ENCODE measurements around the gene HELZ.
"Not testable (repeated sequence)": the region's sequence is repeated elsewhere in the genome, so short reads cannot be mapped to it uniquely, and the experiment has no call there.

The HELZ gene

GRCh38 chr17:67266496-67266895, 21.5 kb upstream of the HELZ start:
- DNase-seq, result no peak

GRCh38 chr17:67265436-67266019, 20.5 kb upstream of the HELZ start:
- no peak for DNase-seq

DNA sequence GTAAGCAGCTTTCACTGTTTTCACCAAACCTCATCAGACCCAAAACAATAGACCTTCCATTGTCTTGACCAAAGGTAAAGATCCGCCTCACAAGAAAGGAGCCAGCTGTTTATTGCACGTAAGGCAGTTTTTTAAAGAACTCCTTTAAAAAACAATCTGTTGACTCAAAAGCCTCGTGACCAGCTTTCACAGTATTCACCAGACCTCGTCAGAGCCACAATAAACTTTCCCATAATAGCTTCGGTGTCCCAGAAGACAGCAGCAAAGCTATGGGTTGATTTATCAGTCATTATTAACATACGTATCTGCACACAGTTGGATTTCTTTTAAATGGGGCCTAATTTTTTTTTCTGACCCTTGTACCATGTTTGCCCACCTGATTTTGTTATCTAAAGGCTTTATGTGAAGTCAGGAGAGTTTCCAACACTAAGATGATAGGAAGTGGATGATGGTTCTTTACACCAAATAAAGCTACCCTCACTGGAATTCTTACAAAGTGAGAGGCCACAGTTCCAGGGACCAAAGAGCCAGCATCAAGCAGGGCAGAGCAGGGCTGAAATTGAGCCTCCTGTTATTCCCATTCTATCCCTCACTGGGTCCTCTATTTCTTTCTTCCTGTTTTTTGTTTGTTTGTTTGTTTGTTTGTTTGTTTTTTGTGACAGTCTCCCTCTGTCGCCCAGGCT, 17.6 kb upstream of the HELZ start:
- no peak for DNase-seq

- DNase-seq, result no peak
Observed at GRCh38 chr17:67260170-67260987, 15.4 kb upstream of the HELZ start.

- no peak for DNase-seq
Observed at GRCh38 chr17:67258821-67259468, 13.9 kb upstream of the HELZ start.

DNA sequence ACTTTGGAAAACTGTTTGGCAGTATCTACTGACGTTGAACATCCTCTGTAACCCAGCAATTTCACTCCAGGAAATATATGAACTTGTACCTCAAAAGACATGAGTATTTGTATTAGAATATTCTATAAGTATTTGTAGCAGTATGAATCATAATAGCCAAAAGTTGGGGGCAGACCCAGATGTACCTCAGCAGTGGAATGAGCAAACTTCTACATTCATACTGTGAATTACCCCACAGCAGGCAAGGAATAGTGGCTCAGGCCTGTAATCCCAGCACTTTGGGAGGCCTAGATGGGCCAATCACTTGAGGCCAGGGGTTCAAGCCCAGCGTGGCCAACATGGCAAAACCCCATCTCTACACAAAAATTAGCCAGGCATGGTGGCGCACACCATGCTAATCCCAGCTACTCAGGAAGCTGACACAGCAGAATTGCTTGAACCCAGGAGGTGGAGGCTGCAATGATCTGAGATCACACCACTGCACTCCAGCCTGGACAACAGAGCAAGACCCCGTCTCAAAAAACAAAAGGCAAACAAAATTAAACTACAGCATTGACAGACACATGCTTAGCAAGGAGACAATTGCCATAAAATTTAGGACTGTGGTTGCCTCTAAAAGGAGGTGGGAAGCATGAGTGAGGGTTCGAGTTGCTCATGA, 11.2 kb upstream of the HELZ start:
- no peak for DNase-seq

DNA sequence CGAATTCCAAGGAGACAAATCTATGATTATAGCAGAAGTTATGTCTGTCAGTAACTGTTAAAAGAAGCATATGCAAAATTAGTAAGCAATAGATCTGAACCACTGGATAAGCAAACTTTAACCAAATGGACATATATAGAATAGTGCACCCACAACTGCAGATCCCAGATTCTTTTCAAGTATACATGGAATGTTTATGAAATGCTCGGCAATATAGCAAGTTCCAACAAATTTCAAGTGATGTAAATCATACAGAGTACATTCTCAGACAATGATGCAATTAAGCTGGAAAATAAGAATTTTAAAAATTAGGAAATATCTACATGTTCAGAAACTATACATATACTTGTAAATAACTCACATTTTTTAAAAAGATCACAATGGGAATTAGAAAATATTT, 8.4 kb upstream of the HELZ start:
- DNase-seq, result no peak

DNA sequence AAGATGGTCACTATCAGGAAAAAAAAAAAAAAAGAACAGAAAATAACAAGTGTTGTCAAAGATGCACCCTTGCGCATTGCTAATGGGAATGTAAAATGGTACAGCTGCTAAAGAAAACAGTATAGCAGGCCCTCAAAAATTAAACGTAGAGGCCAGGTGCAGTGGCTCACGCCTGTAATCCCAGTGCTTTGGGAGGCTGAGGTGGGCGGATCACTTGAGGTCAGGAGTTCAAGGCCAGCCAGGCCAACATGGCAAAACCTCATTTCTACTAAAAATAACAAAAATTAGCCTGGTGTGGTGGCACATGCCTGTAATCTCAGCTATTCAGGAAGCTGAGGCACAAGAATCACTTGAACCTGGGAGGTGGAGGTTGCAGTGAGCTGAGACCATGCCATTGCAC, 6.6 kb upstream of the HELZ start:
- not testable (repeated sequence) for DNase-seq

DNA sequence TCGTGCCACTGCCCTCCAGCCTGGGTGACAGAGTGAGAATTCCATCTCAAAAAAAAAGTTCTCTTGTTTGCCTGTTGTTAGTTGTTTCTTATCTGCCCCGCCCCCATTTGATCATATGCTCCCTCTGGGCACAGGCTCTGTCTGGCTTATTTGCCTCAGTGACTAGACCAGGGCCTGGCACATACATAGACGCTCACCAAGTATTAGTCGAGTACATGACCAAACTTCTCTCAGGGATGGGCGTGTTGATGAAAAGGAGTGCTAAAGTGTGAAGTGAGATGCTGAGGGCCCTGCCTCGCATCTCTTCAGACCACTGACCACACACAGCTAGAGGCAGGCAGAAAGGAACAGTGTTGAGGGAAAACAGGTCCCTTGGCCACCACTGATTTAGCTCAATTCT, 3.3 kb upstream of the HELZ start:
- DNase-seq, result no peak

DNA sequence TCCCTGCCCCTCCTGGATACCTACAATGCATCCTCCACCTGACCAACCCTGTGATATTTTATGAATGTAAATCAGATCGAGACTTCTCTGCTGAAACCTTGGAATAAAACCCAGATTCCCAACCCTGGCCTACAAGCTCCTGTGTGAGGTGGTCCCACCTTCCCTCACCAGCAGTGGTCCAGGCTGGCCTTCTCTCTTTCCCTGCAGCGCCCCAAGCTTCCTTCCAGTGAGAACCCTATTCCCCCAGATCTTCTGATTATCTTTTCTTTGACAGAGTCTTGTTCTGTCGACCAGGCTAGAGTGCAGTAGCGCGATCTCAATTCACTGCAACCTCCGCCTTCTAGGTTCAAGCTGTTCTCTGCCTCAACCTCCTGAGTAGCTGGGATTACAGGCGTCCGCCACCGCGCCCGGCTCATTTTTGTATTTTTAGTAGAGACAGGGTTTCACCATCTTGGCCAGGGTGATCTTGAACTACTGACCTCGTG, 2.5 kb upstream of the HELZ start:
- no peak for DNase-seq

DNA sequence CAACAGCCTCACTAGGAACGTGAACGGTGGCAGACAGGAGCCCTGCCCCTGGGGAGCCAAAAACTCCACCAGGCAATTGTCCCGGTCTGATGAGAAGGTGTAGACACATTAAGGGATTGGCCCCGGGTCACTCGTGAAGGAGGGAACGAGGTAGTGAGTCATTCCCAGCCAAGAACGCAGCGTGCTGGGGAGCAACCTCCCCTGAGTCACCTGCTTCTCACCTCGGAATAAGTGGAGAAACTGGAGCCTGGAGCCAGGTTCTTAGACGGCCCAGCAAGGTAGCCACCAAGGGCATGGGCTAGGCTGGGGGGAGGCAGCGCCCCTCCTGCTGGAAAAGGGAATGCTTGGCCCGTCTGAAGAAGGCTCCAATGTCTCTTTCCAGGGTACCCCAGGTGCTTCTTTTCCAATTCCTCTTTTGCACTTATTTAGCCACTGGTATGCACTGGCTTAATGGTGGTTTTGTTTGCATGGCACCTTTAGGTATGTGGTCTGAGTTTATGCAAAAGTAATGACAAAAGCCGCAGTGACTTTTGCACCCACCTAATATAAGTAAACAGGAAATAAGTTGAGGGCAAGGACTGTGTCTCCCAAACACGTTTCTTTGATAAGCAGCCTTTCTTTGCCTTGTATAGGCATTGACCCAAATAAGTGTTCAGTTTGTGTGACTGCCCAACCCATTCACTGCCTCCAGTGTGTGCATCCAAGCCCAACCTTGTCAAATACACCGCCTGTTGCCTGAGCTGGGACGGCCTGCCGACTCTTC, 1.8 kb upstream of the HELZ start:
- no peak for DNase-seq

GRCh38 chr17:67246403-67246652, 1.3 kb upstream of the HELZ start:
- DNase-seq, result no peak

DNA sequence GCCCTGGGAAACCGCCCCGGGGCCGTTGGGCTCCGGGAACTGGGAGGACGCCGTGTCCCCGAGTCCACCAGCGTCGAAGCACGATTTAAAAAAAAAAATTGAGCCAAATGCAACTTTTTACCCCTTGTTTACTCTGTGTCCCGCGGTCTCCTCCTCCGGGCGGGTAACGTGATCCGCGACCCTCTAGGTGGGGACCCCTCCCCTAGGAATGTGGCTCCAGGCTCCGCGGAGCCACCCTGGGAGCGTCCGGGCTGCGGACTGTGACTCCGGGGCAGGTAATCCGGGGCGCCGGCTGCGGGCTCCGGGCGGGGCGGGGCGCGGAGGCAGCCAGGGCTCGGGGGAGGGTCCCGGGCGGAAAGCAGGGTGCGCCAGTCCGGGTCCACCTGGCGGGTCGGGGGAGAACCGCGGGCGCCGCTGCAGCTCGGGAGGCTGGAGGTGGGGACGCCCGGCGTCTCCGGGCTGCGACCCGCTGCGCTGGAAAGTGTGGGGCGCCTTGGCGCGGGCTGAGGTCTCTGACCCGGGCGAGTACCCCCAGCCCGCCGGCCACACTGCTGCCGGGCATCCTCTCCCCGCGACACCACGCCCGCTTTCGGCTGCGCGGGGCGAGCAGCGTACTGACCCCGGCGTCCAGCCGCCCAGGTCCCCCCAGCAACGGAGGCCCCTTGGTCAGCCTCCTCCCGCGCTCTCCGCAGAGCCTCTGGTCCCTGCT, 852 bp upstream of the HELZ start:
- no peak for DNase-seq

GRCh38 chr17:67244431-67245072, 444 bp downstream of the HELZ start:
- no peak for DNase-seq

DNA sequence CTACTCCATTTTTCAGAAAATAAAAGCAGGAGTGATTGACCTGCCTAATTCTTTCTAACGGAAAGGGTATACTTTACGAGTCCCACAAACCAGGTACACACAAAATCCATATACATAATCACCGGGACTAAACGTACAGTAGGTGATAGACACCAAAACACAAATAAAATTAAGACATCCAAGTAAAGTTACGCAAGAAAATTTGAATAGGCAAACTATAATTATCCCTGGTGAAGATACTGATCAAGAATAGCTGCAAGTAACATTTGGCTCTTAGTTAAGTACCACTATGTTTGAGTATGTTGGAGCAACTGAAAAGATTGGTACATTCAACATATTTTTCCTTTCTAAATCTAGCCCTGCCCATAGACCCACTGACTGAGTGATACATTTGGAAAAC, 1.7 kb downstream of the HELZ start:
- DNase-seq, result no peak

DNA sequence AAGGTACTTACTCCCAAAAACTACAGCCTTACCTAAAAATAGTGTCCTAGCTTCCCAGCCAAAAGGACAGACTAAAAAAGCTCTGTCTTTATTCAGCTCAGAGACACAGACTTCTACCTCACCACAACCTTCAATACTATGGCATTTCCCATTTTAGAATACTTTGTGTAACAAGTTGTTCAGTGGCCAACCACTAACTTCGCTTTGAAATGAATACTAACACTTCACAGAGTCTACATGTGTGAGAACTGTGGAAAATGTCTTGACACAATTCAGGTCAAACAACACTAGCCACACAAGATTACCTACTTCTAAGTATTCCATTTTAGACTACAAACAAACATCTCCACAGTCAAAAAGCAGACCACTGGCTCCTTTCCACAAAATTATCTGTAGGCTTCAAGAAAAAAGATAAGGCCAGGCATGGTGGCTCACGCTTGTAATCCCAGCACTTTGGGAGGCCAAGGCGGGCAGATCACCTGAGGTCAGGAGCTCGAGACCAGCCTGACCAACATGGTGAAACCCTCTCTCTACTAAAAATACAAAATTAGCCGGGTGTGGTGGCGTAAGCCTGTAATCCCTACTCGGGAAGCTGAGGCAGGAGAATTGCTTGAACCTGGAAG, 3.2 kb downstream of the HELZ start:
- DNase-seq, result no peak

DNA sequence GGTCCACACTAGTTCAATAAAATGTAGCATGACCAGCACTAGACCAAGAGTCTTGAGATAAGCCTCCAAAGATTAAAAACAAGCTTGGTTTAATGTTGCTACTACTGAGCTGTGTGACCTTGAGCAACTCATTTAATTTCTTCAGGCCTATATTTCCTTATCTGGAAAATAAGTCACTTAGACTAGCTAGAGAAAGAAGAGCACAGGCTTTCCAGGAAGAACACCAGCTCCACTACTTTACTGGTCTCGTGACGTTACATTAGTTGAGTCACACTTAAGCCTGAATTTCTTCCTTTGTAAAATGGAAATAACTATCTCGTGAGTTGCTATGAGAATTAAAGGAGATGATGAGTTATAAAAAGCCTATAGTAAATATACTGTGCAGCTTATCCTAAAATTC, 5.4 kb downstream of the HELZ start:
- no peak for DNase-seq

- no peak for DNase-seq
Observed at GRCh38 chr17:67238991-67239390, 6.0 kb downstream of the HELZ start.

GRCh38 chr17:67232441-67232840, 12.6 kb downstream of the HELZ start:
- DNase-seq, result no peak

DNA sequence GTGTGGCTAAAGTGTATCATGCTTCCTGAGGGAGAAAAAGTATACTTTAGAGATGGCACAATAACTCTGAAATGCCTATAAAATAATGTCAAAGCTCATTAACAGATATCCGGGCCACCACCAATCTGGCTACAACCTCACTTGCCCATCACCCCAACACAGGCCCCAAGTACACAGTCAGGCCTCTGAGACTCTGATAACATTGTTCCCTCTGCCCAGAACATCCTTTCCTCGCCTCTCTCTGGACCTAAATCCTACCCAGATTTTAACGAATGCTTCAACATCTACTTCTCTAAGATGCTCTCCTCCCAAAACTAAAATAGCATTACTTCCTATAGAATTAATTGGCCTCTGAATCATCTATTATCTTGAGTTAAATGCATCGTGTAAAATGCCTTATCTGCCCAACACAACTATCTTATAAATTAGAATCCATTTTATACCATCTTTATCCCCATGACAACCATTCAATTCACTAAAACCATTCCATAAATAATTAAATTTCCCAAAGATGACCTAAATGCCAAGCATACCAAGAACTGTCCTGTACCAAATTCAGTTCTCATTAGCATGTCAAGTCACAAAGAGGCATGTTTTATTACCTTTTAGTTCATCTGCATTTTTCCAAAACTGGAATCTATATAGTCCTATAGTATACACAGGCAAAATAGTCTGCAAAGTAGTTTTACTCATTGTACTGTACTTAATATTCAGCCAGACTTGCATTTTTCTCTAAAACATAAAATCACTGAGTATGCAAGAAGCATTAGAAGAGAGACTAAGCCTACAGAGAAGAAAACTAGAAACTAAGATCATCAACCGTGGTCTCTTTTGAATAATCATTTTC, 15.7 kb downstream of the HELZ start:
- no peak for DNase-seq

Data from NCI-H187 (cell line).